Uterus (tissue), 4 donors: Measurements from ENCODE around the gene NUTM1. TPM values are rescaled to one million over a fixed set of nuclear protein-coding genes. Genes with fewer than 3 reads are reported as not detected.

Source experiments
- DNase-seq, 2 donors: peaks; one replicate each; pipeline ENCODE4 v3.0.0-alpha.2; 2019 to 2020
- H3K27ac ChIP-seq, 2 donors: fragments of 200-600 bp; sonication (generic); 1 replicate in 1 of 2; 2 replicates in 1 of 2; pipeline ENCODE4 v1.5.1; 2016 to 2018
- H3K27me3 ChIP-seq, 2 donors: fragments of 200-600 bp; sonication (generic); one replicate each; pipeline ENCODE4 v1.5.1; 2018 to 2019; ENCODE audit warnings: control low read depth in 1 of 2
- H3K36me3 ChIP-seq, 2 donors: fragments of 200-600 bp; sonication (generic); one replicate each; pipeline ENCODE4 v1.5.1; 2019; ENCODE audit warnings: control low read depth in 1 of 2
- H3K4me1 ChIP-seq, 2 donors: fragments of 200-600 bp; sonication (generic); one replicate each; pipeline ENCODE4 v1.5.1; 2018 to 2019; ENCODE audit warnings: control low read depth in 1 of 2
- H3K4me3 ChIP-seq, 2 donors: fragments of 200-600 bp; sonication (generic); 1 replicate in 1 of 2; 2 replicates in 1 of 2; pipeline ENCODE4 v1.5.1; 2018 to 2019; ENCODE audit warnings: mild to moderate bottlenecking in 1 of 2
- H3K9me3 ChIP-seq, 2 donors: fragments of 200-600 bp; sonication (generic); one replicate each; pipeline ENCODE4 v1.5.1; 2019; ENCODE audit warnings: control low read depth in 1 of 2
- POLR2A ChIP-seq, 2 donors: fragments of 450-650 bp; IDR thresholded peaks; one replicate each; pipeline ENCODE4 v1.6.1; 2016; ENCODE audit warnings: antibody characterized with exemption in 2 of 2, mild to moderate bottlenecking in 1 of 2, moderate library complexity in 1 of 2
- intact Hi-C: fragments of 100-400 bp; cut with DNase I; formaldehyde crosslinking; loops from one replicate; pipeline ENCODE4 v1.15.1; 2023; ENCODE audit warnings: low total_unique reads
- total RNA-seq, 4 donors: library from RNA; depleted of rRNA in 3 of 4; stranded (reverse); fragments of >200 nt in 3 of 4; gene quantifications; one replicate each; pipeline versions ENCODE4 v1.1.0 to v1.2.4, GENCODE V29; 2014 to 2023
- TF ChIP-seq, protein P1 (sequence below), 4 experiments: fragments of 200-600 bp in 2 of 4; fragments of 450-650 bp in 2 of 4; sonication (generic) in 2 of 4; IDR thresholded peaks; one replicate each; pipeline ENCODE4 v1.5.1; 2016 to 2019; ENCODE audit warnings: antibody characterized with exemption in 4 of 4, mild to moderate bottlenecking in 2 of 4, moderate library complexity in 1 of 4
- donor health status: DM: yes; HTN: yes; CAD: no.

Gene NUTM1
- total RNA-seq, 4 donors from 2014 or later: not detected

DNA sequence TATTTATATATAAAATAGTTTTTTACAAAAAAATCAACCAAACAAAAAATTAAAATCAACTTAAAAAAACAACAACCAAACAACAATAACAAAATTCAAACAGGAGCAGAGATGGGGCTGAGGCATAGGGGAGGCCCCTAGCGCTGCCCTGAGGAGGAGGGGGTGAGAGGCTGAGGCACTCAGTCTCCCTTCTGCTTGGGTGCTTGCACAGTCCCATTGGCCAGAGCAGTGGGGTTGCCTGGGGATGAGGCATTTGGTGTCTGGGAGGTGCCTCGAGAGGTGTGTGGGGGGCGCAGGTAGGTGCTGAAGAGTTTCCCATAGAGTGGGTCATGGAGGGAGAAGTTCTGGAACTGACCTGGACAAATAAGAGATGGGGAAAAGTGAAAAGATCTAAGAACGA, 15.8 kb downstream of the NUTM1 start:
- H3K36me3 ChIP-seq: no peaks in the 10 kb centered on the region

DNA sequence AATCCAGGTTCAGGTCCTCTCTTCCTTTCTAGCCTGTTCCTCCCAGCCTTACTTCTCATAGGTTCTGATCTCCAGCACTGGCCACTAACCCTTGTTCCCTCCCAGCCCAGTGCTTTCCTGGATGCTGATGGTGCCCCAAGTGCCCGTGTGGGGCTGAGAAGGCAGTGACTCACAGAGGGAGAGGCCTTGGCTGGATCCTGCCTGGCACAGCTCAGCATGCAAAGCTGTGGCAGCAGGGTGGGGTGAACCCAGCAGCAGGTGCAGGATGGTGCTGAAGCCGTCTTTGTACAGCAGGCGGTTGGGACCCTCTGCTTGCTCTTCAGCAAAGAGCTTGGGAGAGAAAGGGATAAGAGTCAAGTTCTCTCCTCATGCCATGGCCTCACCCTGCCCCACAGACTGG, 16.3 kb downstream of the NUTM1 start:
- H3K27me3 ChIP-seq: no peaks in the 10 kb centered on the region
- no peaks in the 10 kb centered on the region for H3K4me1 ChIP-seq
- intact Hi-C loops: no loop called here
- no peak overlapping the region for H3K4me3 ChIP-seq
- no peaks in the 10 kb centered on the region for H3K36me3 ChIP-seq
- DNase-seq: no peak
- TF ChIP-seq POLR2A (IDR thresholded peaks at IDR 0.05): no peak
- TF ChIP-seq, protein P1, sequence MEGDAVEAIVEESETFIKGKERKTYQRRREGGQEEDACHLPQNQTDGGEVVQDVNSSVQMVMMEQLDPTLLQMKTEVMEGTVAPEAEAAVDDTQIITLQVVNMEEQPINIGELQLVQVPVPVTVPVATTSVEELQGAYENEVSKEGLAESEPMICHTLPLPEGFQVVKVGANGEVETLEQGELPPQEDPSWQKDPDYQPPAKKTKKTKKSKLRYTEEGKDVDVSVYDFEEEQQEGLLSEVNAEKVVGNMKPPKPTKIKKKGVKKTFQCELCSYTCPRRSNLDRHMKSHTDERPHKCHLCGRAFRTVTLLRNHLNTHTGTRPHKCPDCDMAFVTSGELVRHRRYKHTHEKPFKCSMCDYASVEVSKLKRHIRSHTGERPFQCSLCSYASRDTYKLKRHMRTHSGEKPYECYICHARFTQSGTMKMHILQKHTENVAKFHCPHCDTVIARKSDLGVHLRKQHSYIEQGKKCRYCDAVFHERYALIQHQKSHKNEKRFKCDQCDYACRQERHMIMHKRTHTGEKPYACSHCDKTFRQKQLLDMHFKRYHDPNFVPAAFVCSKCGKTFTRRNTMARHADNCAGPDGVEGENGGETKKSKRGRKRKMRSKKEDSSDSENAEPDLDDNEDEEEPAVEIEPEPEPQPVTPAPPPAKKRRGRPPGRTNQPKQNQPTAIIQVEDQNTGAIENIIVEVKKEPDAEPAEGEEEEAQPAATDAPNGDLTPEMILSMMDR (IDR thresholded peaks at IDR 0.05): no peak
- no peaks in the 10 kb centered on the region for H3K9me3 ChIP-seq
- no peak overlapping the region for H3K27ac ChIP-seq

More for the DNA sequence above, 15.8 kb downstream of the NUTM1 start:
- Histone ChIP-seq H3K27me3 (no peaks in the 10 kb centered on the region), H3K9me3 (no peaks in the 10 kb centered on the region), H3K4me3 (no peak overlapping the region), H3K4me1 (no peaks in the 10 kb centered on the region), H3K27ac (no peak overlapping the region)
- DNase-seq: no peak
- intact Hi-C loops: no loop called here
- TF ChIP-seq POLR2A (IDR thresholded peaks at IDR 0.05): no peak
- TF ChIP-seq, protein P1 (IDR thresholded peaks at IDR 0.05): no peak

DNA sequence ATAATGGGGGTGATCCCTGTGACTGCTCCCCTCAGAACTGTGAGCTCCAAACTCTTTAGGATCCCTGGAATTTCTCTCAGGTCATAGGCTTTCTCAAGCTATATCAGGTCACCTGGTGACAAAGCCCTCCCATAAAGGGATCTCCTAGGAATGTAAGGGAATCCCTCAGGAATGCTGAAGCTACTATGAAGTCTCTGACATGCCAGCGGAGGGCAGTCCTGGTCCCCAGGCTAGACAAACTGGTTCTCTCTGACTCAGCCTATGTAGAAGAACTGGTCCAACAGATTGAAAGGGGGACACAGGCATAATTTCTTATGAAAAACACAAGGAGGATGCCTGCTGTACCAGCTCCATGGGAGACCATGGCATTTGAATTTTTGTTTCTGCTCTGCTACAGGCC, 17.2 kb downstream of the NUTM1 start:
- H3K4me1 ChIP-seq: no peaks in the 10 kb centered on the region
- TF ChIP-seq, protein P1 (IDR thresholded peaks at IDR 0.05): no peak
- no peak for TF ChIP-seq POLR2A (IDR thresholded peaks at IDR 0.05)
- H3K27me3 ChIP-seq: no peaks in the 10 kb centered on the region
- no peak for DNase-seq
- intact Hi-C loops: no loop called here
- no peaks in the 10 kb centered on the region for H3K9me3 ChIP-seq
- no peak overlapping the region for H3K4me3 ChIP-seq
- no peak overlapping the region for H3K27ac ChIP-seq
- H3K36me3 ChIP-seq: no peaks in the 10 kb centered on the region

DNA sequence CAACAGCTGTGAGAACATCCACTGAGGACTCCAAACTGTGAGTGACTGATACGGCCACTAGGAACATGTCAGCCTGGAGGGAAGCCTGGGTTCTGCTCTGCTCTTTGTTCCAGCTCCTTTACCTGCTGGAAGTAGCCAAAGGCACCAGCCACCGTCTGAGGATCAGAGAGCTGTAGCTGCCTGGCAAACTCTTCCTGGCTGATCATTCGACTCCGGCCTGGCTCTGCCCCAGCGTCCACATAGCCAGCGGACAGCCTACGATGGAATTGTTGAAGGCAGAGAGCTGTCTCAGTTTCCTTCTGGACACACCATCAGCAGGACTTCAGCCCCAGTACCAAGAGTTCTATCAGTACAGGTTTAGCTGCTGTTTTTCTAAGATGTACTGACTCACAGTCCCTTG, 18.2 kb downstream of the NUTM1 start:
- H3K36me3 ChIP-seq: no peaks in the 10 kb centered on the region
- no peaks in the 10 kb centered on the region for H3K4me1 ChIP-seq
- no peaks in the 10 kb centered on the region for H3K9me3 ChIP-seq
- H3K4me3 ChIP-seq: no peak overlapping the region
- DNase-seq: no peak
- H3K27me3 ChIP-seq: no peaks in the 10 kb centered on the region
- no peak overlapping the region for H3K27ac ChIP-seq
- no peak for TF ChIP-seq POLR2A (IDR thresholded peaks at IDR 0.05)
- TF ChIP-seq, protein P1 (IDR thresholded peaks at IDR 0.05): no peak
- intact Hi-C loops: no loop called here

DNA sequence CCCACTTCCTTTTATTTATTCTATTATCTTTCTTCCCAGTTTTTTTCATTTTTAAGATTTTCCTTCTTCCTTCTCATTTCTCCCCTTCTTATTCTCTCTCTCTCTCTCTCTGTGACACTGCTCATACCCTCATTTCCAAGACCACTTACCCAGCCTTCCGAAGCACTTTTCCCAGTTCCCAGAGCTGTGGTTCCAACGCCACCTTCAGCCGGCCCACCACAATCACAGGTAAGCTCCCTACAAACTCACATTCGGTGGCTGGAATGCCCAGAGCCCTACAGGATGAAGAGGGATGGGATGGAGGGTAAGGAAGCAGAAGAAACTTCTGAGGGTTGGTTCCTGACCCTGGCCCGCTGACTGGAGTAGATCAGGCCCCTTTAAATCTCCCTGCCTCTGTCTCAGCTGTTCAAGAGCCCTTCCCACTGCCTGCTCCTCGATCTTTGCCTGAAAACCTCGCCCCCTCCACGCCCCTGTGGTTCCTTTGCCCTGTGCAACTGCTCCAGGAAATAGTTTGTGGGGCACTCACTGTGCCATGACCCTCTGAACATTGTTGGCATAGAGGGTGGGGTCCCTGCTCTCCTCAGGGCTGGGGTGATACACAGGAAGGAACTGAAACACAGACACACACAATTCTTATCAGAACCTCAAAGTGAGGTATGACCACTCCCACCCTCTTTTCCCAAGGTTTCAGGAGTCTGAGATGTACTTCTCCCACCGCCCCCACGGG, 19.1 kb downstream of the NUTM1 start:
- H3K27ac ChIP-seq: no peak overlapping the region
- intact Hi-C loops: no loop called here
- no peak overlapping the region for H3K4me3 ChIP-seq
- no peaks in the 10 kb centered on the region for H3K36me3 ChIP-seq
- no peak for DNase-seq
- H3K27me3 ChIP-seq: no peaks in the 10 kb centered on the region
- no peaks in the 10 kb centered on the region for H3K4me1 ChIP-seq
- H3K9me3 ChIP-seq: no peaks in the 10 kb centered on the region
- TF ChIP-seq, protein P1 (IDR thresholded peaks at IDR 0.05): no peak
- TF ChIP-seq POLR2A (IDR thresholded peaks at IDR 0.05): no peak
